Neural progenitor cell (in vitro differentiated cells): ENCODE results near the gene NCOA3. TPM values are rescaled to one million over a fixed set of nuclear protein-coding genes. Genes with fewer than 3 reads are reported as not detected.

Experiments used
- DNase-seq: peaks from one replicate; pipeline ENCODE4 v3.0.0-alpha.2; 2016; ENCODE audit warnings: low spot score
- H2AFZ ChIP-seq: fragments of 200-600 bp; sonication (generic); replicated peaks from 2 replicates; pipeline ENCODE4 v1.6.1; 2016; ENCODE audit warnings: antibody characterized with exemption
- H3F3A ChIP-seq: fragments of 200-600 bp; sonication (generic); 2 replicates; pipeline ENCODE4 v1.6.1; 2016; ENCODE audit warnings: antibody characterized with exemption, low read depth
- H3K27ac ChIP-seq: fragments of 200-600 bp; sonication (generic); 2 replicates; pipeline ENCODE4 v1.5.1; 2016; ENCODE audit warnings: mild to moderate bottlenecking
- H3K27me3 ChIP-seq: fragments of 200-600 bp; sonication (generic); 2 replicates; pipeline ENCODE4 v1.6.1; 2016; ENCODE audit warnings: mild to moderate bottlenecking, moderate library complexity
- H3K36me3 ChIP-seq: fragments of 200-600 bp; sonication (generic); 2 replicates; pipeline ENCODE4 v1.5.1; 2016
- H3K4me1 ChIP-seq: fragments of 200-600 bp; sonication (generic); 2 replicates; pipeline ENCODE4 v1.6.1; 2016; ENCODE audit warnings: mixed run types
- H3K4me2 ChIP-seq: fragments of 200-600 bp; sonication (generic); 2 replicates; pipeline ENCODE4 v1.6.1; 2016
- H3K4me3 ChIP-seq: fragments of 200-600 bp; sonication (generic); 2 replicates; pipeline ENCODE4 v1.5.1; 2016
- H3K79me2 ChIP-seq: fragments of 200-600 bp; sonication (generic); 2 replicates; pipeline ENCODE4 v1.6.1; 2016; ENCODE audit warnings: low read depth
- H3K9ac ChIP-seq: fragments of 200-600 bp; sonication (generic); 2 replicates; pipeline ENCODE4 v1.6.1; 2016
- H3K9me3 ChIP-seq: fragments of 200-600 bp; sonication (generic); 2 replicates; pipeline ENCODE4 v1.5.1; 2016; ENCODE audit warnings: low read depth
- H4K20me1 ChIP-seq: fragments of 200-600 bp; sonication (generic); 2 replicates; pipeline ENCODE4 v1.6.1; 2016; ENCODE audit warnings: low read depth
- H3K27ac Mint-ChIP-seq: 3 replicates; pipeline ENCODE4 v1.8.0; 2021; ENCODE audit warnings: mixed read lengths
- H3K27me3 Mint-ChIP-seq: 2 replicates; pipeline ENCODE4 v1.8.0; 2022; ENCODE audit warnings: low read depth, mild to moderate bottlenecking, inconsistent platforms, moderate library complexity, mixed read lengths; ENCODE audit not compliant: insufficient read depth
- H3K36me3 Mint-ChIP-seq: 3 replicates; pipeline ENCODE4 v1.8.0; 2021; ENCODE audit warnings: mixed read lengths
- H3K4me1 Mint-ChIP-seq: 3 replicates; pipeline ENCODE4 v1.8.0; 2021; ENCODE audit warnings: mixed read lengths
- H3K4me3 Mint-ChIP-seq: 3 replicates; pipeline ENCODE4 v1.8.0; 2021; ENCODE audit warnings: mild to moderate bottlenecking, moderate library complexity, mixed read lengths
- H3K9me3 Mint-ChIP-seq: 3 replicates; pipeline ENCODE4 v1.8.0; 2020; ENCODE audit warnings: mixed read lengths
- EZH2 ChIP-seq: fragments of 200-600 bp; sonication (generic); IDR thresholded peaks from 2 replicates; pipeline ENCODE4 v1.6.1; 2017; ENCODE audit warnings: antibody characterized with exemption, mild to moderate bottlenecking, moderate library complexity
- EZH2phosphoT487 ChIP-seq: fragments of 200-600 bp; sonication (generic); IDR thresholded peaks from 2 replicates; pipeline ENCODE4 v1.6.1; 2017; ENCODE audit warnings: antibody characterized with exemption
- total RNA-seq: library from RNA; depleted of rRNA; stranded (reverse); fragments of >200 nt; gene quantifications from 2 replicates; pipeline ENCODE4 v1.2.3, GENCODE V29; 2015; ENCODE audit warnings: low replicate concordance
- TF ChIP-seq, protein P1 (sequence below): fragments of 200-600 bp; sonication (generic); IDR thresholded peaks from 2 replicates; pipeline ENCODE4 v1.5.1; 2017; ENCODE audit warnings: antibody characterized with exemption, mild to moderate bottlenecking

The NCOA3 gene
- total RNA-seq, 1 donor from 2014 or later, result 64.5 TPM

DNA sequence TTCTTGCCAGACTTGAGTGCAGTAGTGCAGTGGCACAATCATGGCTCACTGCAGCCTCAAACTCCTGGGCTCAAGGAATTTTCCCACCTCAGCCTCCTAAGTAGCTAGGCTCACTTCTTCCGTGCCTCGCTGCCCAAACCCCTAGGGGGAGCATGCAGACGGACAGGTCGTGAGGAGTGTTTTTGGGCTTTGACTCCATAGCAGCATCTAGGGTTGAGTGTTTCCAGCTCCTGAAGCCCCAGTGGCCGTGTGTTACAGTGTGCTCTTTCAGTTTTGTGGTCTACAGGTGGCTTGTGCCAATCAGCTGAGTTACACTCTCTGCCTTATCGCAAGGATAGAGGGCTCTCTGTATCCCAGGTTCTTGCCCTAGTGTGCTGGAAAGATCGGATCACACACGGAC lies 33.4 kb downstream of the NCOA3 start:
- no peak overlapping the region for H3K4me2 ChIP-seq
- no peaks in the 10 kb centered on the region for H3K36me3 ChIP-seq
- Mint-ChIP-seq H3K27me3 (no peaks in the 10 kb centered on the region), H3K36me3 (peaks cover 9% of the 10 kb centered on the region), H3K4me3 (no peak overlapping the region), H3K9me3 (peaks cover 2% of the 10 kb centered on the region), H3K4me1 (peaks cover 3% of the 10 kb centered on the region), H3K27ac (no peak overlapping the region)
- DNase-seq, result peak; percentile 50
- H4K20me1 ChIP-seq, result peaks cover 48% of the 10 kb centered on the region
- TF ChIP-seq EZH2phosphoT487, result no peak
- TF ChIP-seq, protein P1, sequence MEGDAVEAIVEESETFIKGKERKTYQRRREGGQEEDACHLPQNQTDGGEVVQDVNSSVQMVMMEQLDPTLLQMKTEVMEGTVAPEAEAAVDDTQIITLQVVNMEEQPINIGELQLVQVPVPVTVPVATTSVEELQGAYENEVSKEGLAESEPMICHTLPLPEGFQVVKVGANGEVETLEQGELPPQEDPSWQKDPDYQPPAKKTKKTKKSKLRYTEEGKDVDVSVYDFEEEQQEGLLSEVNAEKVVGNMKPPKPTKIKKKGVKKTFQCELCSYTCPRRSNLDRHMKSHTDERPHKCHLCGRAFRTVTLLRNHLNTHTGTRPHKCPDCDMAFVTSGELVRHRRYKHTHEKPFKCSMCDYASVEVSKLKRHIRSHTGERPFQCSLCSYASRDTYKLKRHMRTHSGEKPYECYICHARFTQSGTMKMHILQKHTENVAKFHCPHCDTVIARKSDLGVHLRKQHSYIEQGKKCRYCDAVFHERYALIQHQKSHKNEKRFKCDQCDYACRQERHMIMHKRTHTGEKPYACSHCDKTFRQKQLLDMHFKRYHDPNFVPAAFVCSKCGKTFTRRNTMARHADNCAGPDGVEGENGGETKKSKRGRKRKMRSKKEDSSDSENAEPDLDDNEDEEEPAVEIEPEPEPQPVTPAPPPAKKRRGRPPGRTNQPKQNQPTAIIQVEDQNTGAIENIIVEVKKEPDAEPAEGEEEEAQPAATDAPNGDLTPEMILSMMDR, result peak; percentile 51
- peaks cover 3% of the 10 kb centered on the region for H3F3A ChIP-seq
- no peak overlapping the region for H3K27ac ChIP-seq
- no peak overlapping the region for H2AFZ ChIP-seq
- H3K9me3 ChIP-seq, result no peaks in the 10 kb centered on the region
- no peaks in the 10 kb centered on the region for H3K4me1 ChIP-seq
- H3K79me2 ChIP-seq, result peaks cover 100% of the 10 kb centered on the region
- no peak overlapping the region for H3K9ac ChIP-seq
- H3K27me3 ChIP-seq, result no peaks in the 10 kb centered on the region
- no peak overlapping the region for H3K4me3 ChIP-seq

DNA sequence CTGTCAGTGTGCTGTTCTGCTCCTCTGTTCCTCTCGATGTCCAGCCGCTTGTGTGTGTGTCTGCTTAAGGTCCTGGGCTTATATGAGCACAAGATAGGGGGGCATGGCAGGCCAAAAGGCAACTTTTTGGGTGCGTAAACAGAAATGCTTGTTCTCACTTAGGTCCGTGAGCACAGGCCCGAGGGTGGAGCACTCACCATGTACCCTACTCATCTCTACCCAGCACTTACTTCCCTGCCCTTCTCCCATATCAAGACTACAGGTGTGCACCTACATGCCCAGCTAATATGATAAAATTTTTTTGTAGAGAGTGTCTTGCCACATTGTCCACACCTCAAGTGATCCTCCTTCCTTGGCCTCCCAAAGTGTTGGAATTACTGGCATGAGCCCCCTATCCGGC lies 34.3 kb downstream of the NCOA3 start:
- peak overlapping the region; percentile 64 for H3K27ac Mint-ChIP-seq
- peaks cover 100% of the 10 kb centered on the region for H3K79me2 ChIP-seq
- H3K9ac ChIP-seq, result no peak overlapping the region
- no peaks in the 10 kb centered on the region for H3K27me3 Mint-ChIP-seq
- H3K27me3 ChIP-seq, result no peaks in the 10 kb centered on the region
- TF ChIP-seq, protein P1, result no peak
- no peak for TF ChIP-seq EZH2phosphoT487
- no peak for TF ChIP-seq EZH2
- H3K4me3 Mint-ChIP-seq, result no peak overlapping the region
- peaks cover 9% of the 10 kb centered on the region for H3K36me3 Mint-ChIP-seq
- H3K4me3 ChIP-seq, result no peak overlapping the region
- H3K9me3 ChIP-seq, result no peaks in the 10 kb centered on the region
- H3F3A ChIP-seq, result peaks cover 12% of the 10 kb centered on the region
- peaks cover 2% of the 10 kb centered on the region for H3K9me3 Mint-ChIP-seq
- no peaks in the 10 kb centered on the region for H3K4me1 ChIP-seq
- no peak overlapping the region for H3K4me2 ChIP-seq
- no peak overlapping the region for H2AFZ ChIP-seq
- no peak overlapping the region for H3K27ac ChIP-seq
- H3K36me3 ChIP-seq, result no peaks in the 10 kb centered on the region
- DNase-seq, result no peak
- peaks cover 48% of the 10 kb centered on the region for H4K20me1 ChIP-seq
- H3K4me1 Mint-ChIP-seq, result peaks cover 10% of the 10 kb centered on the region

DNA sequence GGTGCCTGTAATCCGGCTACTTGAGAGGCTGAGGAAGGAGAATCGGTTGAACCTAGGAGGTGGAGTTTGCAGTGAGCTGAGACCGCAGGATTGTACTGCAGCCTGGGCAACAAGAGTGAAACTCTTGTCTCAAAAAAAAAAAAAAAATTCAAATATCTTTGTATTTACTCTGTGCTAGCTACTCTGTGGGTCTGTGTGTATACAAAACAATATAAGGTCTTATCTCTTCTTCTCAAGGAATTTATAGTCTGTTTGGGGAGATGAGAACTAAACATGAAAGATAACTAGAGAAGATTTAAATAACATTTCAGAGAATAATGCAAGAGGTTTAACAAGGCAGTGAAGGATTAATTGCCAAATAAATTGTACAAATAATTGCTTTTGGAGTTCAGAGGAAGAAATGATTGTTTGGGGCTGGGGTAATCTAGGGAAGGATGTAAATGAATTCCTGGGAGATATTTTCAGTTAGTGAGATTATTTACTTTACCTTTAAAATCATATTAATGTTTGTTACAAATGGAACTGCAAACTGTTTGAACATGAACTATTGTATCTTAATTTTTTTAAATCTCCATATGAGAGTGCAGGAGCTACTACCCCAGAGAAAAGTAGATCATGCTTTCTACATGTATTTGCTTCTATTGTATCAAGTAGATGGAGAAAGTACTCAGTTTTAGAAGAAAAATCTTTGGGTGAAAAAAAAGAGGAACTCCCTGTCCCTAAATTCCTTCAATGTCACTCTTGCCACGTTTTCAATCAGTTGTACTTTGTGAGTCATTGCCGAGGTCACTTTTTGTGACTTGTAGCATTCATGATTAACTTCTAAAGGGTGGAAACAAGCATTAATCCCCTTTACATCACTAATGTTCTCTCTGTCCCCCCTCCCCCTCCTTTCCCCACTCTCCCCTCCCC lies 39.0 kb downstream of the NCOA3 start:
- H3K27me3 ChIP-seq, result no peaks in the 10 kb centered on the region
- Mint-ChIP-seq H3K27ac (no peak overlapping the region), H3K27me3 (no peaks in the 10 kb centered on the region), H3K9me3 (peaks cover 2% of the 10 kb centered on the region), H3K4me1 (peaks cover 27% of the 10 kb centered on the region), H3K4me3 (no peak overlapping the region), H3K36me3 (peaks cover 7% of the 10 kb centered on the region)
- peaks cover 98% of the 10 kb centered on the region for H3K79me2 ChIP-seq
- peaks cover 19% of the 10 kb centered on the region for H3K4me1 ChIP-seq
- H3K36me3 ChIP-seq, result no peaks in the 10 kb centered on the region
- no peaks in the 10 kb centered on the region for H3K9me3 ChIP-seq
- no peak overlapping the region for H3K4me2 ChIP-seq
- no peak overlapping the region for H3K4me3 ChIP-seq
- no peak overlapping the region for H2AFZ ChIP-seq
- TF ChIP-seq EZH2 (no peak), EZH2phosphoT487 (no peak)
- TF ChIP-seq, protein P1, result no peak
- no peak for DNase-seq
- H3K9ac ChIP-seq, result no peak overlapping the region
- no peak overlapping the region for H3K27ac ChIP-seq
- H4K20me1 ChIP-seq, result peaks cover 60% of the 10 kb centered on the region
- peaks cover 38% of the 10 kb centered on the region for H3F3A ChIP-seq
